Stimulated activated CD4-positive, alpha-beta T cell treated with anti-CD3 and anti-CD28 coated beads, Interleukin-1b, Interleukin-23, amount 100 ng/mL, for 48 hours (primary cell): ENCODE measurements around the gene CCDC78.

Source experiments
- DNase-seq: peaks from one replicate; pipeline ENCODE4 v3.0.0-alpha.2; 2020

CCDC78 gene

GRCh38 chr16:726438-727290 is at the start of gene CCDC78, which contains the start of gene HAGHL:
Gene CCDC78 (minus strand): TSS chr16:726443. CDS start chr16:726367, 76 bp downstream.
Gene HAGHL (plus strand): TSS chr16:727106. CDS start chr16:727510, 404 bp downstream.
- peak; percentile 33 for DNase-seq

- no peak for DNase-seq
Observed at GRCh38 chr16:775236-775796, 49.1 kb upstream of the CCDC78 start.

GRCh38 chr16:774086-775001 is 48.1 kb upstream of the CCDC78 start:
- no peak for DNase-seq

- DNase-seq: no peak
Observed at GRCh38 chr16:772959-773358, 46.7 kb upstream of the CCDC78 start.

GRCh38 chr16:770411-770810 is 44.2 kb upstream of the CCDC78 start:
- no peak for DNase-seq

GRCh38 chr16:769934-770333 is 43.7 kb upstream of the CCDC78 start:
- DNase-seq: no peak

- no peak for DNase-seq
Observed at GRCh38 chr16:769184-769784, 43.0 kb upstream of the CCDC78 start.

- no peak for DNase-seq
Observed at GRCh38 chr16:768428-768827, 42.2 kb upstream of the CCDC78 start.

- no peak for DNase-seq
Observed at GRCh38 chr16:767743-768235, 41.5 kb upstream of the CCDC78 start.

GRCh38 chr16:766820-767640 is 40.8 kb upstream of the CCDC78 start:
- DNase-seq: no peak

GRCh38 chr16:766008-766819 is 40.0 kb upstream of the CCDC78 start:
- no peak for DNase-seq

GRCh38 chr16:765488-765865 is 39.2 kb upstream of the CCDC78 start:
- no peak for DNase-seq

- no peak for DNase-seq
Observed at GRCh38 chr16:764848-765487, 38.7 kb upstream of the CCDC78 start.

GRCh38 chr16:764184-764750 is 38.0 kb upstream of the CCDC78 start:
- DNase-seq: no peak

- DNase-seq: no peak
Observed at GRCh38 chr16:763369-764183, 37.3 kb upstream of the CCDC78 start.

- no peak for DNase-seq
Observed at GRCh38 chr16:762595-763268, 36.5 kb upstream of the CCDC78 start.

- DNase-seq: no peak
Observed at GRCh38 chr16:761625-762513, 35.6 kb upstream of the CCDC78 start.
